HG03159 (cell line): ENCODE results near the gene FEZF1.
A peak's percentile ranks its signal among the peaks of the same experiment; 100 is the strongest.

Experiments
- ATAC-seq: cut with Tn5 transposase; IDR thresholded peaks from one replicate; pipeline ENCODE4 v1.9.1; 2021; ENCODE audit warnings: mild to moderate bottlenecking, moderate library complexity; ENCODE audit not compliant: unreplicated experiment

FEZF1 gene

GRCh38 chr7:122273117-122273516 is 31.4 kb downstream of the FEZF1 start:
- ATAC-seq = peak; percentile 58

GRCh38 chr7:122269241-122269640 is 35.3 kb downstream of the FEZF1 start:
- ATAC-seq = no peak

- no peak for ATAC-seq
Observed at GRCh38 chr7:122268101-122268500, 36.4 kb downstream of the FEZF1 start.

GRCh38 chr7:122262246-122262645 is 42.3 kb downstream of the FEZF1 start:
- ATAC-seq = no peak

- no peak for ATAC-seq
Observed at GRCh38 chr7:122261442-122261841, 43.1 kb downstream of the FEZF1 start.

GRCh38 chr7:122261016-122261415 is 43.5 kb downstream of the FEZF1 start:
- no peak for ATAC-seq

GRCh38 chr7:122260336-122260735 is 44.2 kb downstream of the FEZF1 start:
- ATAC-seq = no peak

- ATAC-seq = no peak
Observed at GRCh38 chr7:122258971-122259370, 45.6 kb downstream of the FEZF1 start.

- no peak for ATAC-seq
Observed at GRCh38 chr7:122257056-122257455, 47.5 kb downstream of the FEZF1 start.

- no peak for ATAC-seq
Observed at GRCh38 chr7:122256046-122256445, 48.5 kb downstream of the FEZF1 start.

GRCh38 chr7:122255454-122255853 is 49.1 kb downstream of the FEZF1 start:
- no peak for ATAC-seq
